CD4-positive, alpha-beta T cell treated with Interleukin-15 for 1 hour (primary cell): ENCODE measurements around the gene NAA35.

Experiments used
- DNase-seq: peaks from one replicate; pipeline ENCODE4 v3.0.0-alpha.2; 2020

The NAA35 gene

GRCh38 chr9:86069206-86069869 is 128.4 kb downstream of the NAA35 start:
- no peak for DNase-seq
